Measurements from ENCODE around the gene SELPLG. TPM values are rescaled to one million over a fixed set of nuclear protein-coding genes. Genes with fewer than 3 reads are reported as not detected.

SELPLG gene
- total and polyA plus RNA-seq, 2 of the 4 experiments (the other 2 are of a cell fraction) = 3.2 to 10.8 TPM

DNA sequence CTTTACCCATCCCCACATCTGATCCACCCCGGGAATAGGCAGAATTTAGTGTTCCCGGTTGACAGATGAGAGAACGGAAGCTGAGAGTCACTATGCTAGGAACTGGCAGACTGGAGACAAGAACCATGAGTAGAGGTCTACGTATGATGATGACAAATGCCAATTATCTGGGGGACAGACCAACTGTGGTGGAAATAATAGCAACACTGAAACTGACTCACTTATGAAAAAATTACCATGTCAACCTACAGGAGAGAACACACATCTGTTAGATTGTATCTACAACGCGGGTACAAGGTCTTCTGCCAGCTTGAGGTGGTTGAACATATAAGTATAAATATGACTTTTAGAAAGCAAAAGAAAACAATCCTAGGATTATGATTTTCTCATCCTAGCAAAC lies 15.4 kb upstream of the SELPLG start (continued):
- TF ChIP-seq FOS (IDR thresholded peaks at IDR 0.05; ENCODE audit: low read depth, low read length) = peak; percentile 50; the same call in 1 of the 2 replicates
- no peak for TF ChIP-seq MAFK (IDR thresholded peaks at IDR 0.05; ENCODE audit: low read depth, low read length)

DNA sequence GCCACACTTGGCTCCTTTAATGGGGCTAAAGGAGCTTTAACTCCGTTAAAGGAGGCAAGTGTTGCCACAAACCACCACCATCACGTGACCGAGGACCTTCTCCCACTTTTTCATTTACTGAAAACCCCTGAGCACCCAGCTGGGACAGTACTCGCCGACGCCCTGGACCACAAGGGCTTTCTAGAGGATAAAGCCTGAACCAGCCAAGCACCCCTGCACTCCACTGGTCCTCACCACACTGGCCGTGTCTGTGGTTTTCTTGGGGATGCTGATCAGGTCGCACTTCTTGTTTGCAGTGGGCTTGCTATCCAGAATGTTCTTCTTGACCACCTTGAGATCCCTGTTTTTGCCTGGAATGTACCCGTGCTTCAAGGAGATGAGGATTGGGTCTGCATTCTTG lies 14.7 kb upstream of the SELPLG start:
- DNase-seq (no peak), ATAC-seq (ENCODE audit: low read depth) (no peak)
- BruUV-seq (replicated peaks) = no TSS peak
- Histone ChIP-seq H4K5ac (ENCODE audit: low read depth, low read length) (peak overlapping the region; percentile 21; the same call in 1 of the 2 replicates), H2BK120ac (ENCODE audit: low read depth, low read length) (no peak overlapping the region), H3K9ac (ENCODE audit: low read depth, low read length) (no peak overlapping the region; the same call in 1 of the 2 replicates), H2BK5ac (ENCODE audit: low read depth, low read length, poor library complexity, severe bottlenecking) (peak overlapping the region; percentile 73), H3K4me2 (ENCODE audit: low read depth, low read length) (no peak overlapping the region), H2AFZ (replicated peaks; ENCODE audit: low read length, poor library complexity) (no peak overlapping the region), H3K27ac (ENCODE audit: insufficient read depth, low read length) (peak overlapping the region; percentile 34), H2BK15ac (ENCODE audit: low read depth, low read length) (no peak overlapping the region), H4K20me1 (ENCODE audit: insufficient read depth, low read length) (peaks cover 54% of the 10 kb centered on the region), H3K23ac (ENCODE audit: low read depth, low read length) (peak overlapping the region; percentile 53; the same call in 1 of the 2 replicates), H3K4me1 (ENCODE audit: control insufficient read depth, insufficient read depth, low read length) (peaks cover 33% of the 10 kb centered on the region), H3K9me1 (ENCODE audit: insufficient read depth, low read length) (peaks cover 26% of the 10 kb centered on the region), H4K8ac (ENCODE audit: low read depth in 2 of 2, low read length in 2 of 2) (peak overlapping the region; percentile 48 to 50; a peak in 2 of 4 replicates), H3K9me3 (ENCODE audit: control insufficient read depth, insufficient read depth, low read length) (no peaks in the 10 kb centered on the region), H2AK9ac (replicated peaks; ENCODE audit: low read depth, low read length, poor library complexity) (peak overlapping the region; percentile 73), H3K79me1 (ENCODE audit: low read depth in 1 of 2, low read length in 2 of 2) (peaks cover 60 to 75% of the 10 kb centered on the region in 2 experiments), H3K36me3 (ENCODE audit: control insufficient read depth, insufficient read depth, low read length) (peaks cover 56% of the 10 kb centered on the region), H3K14ac (replicated peaks; ENCODE audit: low read depth, low read length) (peak overlapping the region; percentile 65), H2BK20ac (ENCODE audit: low read depth, low read length) (peak overlapping the region; percentile 6; the same call in 1 of the 2 replicates), H4K91ac (ENCODE audit: insufficient read depth, low read depth, low read length) (peak overlapping the region; percentile 57), H3K4me3 (ENCODE audit: insufficient read depth, low read depth, low read length) (no peak overlapping the region), H3K4ac (ENCODE audit: low read depth, low read length) (peak overlapping the region; percentile 71), H3K27me3 (ENCODE audit: control insufficient read depth, insufficient read depth, low read length) (no peaks in the 10 kb centered on the region), H2AK5ac (ENCODE audit: low read depth, low read length) (peak overlapping the region; percentile 13; the same call in 1 of the 2 replicates), H3K56ac (ENCODE audit: extremely low read depth, insufficient read depth, low read length) (no peak overlapping the region), H3K18ac (ENCODE audit: low read depth, low read length) (peak overlapping the region; percentile 14)
- dilution Hi-C loops (cut with HindIII; ENCODE audit: low sequenced_read_pairs, unreplicated experiment) = no loop called here
- ChIA-PET CTCF (no interaction called here), POLR2A (ENCODE audit: unreplicated experiment) (no interaction called here)
- WGBS, 2 experiments (ENCODE audit: extremely low coverage in 2 of 2, insufficient read length in 1 of 2) = 100% methylated on average over 4 of the region's 9 CpGs; no CpG with 5 or more reads in 1 of the 2 experiments
- in situ Hi-C loops (cut with MboI; ENCODE audit: low sequenced_read_pairs) = loop anchor here (10.0 to 25.0 kb wide), 2 partner anchors 286 to 439 kb away; partner anchors contain the start of genes ALKBH2 and UNG
- intact Hi-C loops (cut with micrococcal nuclease) = loop anchor here (5.0 kb wide), 1 partner anchor 154 kb away; no protein-coding TSS in a partner anchor
- TF ChIP-seq RAD21 (IDR thresholded peaks at IDR 0.05; ENCODE audit: low read length) (no peak), NFE2L2 (IDR thresholded peaks at IDR 0.05; ENCODE audit: low read depth, low read length) (no peak), FOS (IDR thresholded peaks at IDR 0.05; ENCODE audit: low read depth, low read length) (no peak), POLR2A (IDR thresholded peaks at IDR 0.05; ENCODE audit: low read depth, low read length) (no peak), BHLHE40 (IDR thresholded peaks at IDR 0.05; ENCODE audit: low read depth, low read length) (no peak), MXI1 (IDR thresholded peaks at IDR 0.05; ENCODE audit: borderline replicate concordance, low read depth, low read length) (no peak)
- TF ChIP-seq, protein P1, sequence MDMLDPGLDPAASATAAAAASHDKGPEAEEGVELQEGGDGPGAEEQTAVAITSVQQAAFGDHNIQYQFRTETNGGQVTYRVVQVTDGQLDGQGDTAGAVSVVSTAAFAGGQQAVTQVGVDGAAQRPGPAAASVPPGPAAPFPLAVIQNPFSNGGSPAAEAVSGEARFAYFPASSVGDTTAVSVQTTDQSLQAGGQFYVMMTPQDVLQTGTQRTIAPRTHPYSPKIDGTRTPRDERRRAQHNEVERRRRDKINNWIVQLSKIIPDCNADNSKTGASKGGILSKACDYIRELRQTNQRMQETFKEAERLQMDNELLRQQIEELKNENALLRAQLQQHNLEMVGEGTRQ (IDR thresholded peaks at IDR 0.05; ENCODE audit: low read depth, low read length) = no peak

Data from IMR-90 (cell line).